HCT116 (cell line): Measurements from ENCODE around the gene CMTM8. TPM values are rescaled to one million over a fixed set of nuclear protein-coding genes. Genes with fewer than 3 reads are reported as not detected.
A peak's percentile ranks its signal among the peaks of the same experiment; 100 is the strongest.

Source experiments
- ATAC-seq: fragments of 200-7000 bp; cut with Tn5 transposase; 2 replicates; pipeline ENCODE4 v1.9.1; 2020; ENCODE audit warnings: mild to moderate bottlenecking, moderate library complexity
- BruUV-seq: library from RNA; stranded (reverse); fragments of 400-500 nt; replicated peaks from 2 replicates; lab custom pipeline; 2021; lab: Mats Ljungman, UMichigan
- CTCF ChIA-PET: fragments of 300-600 bp; sonication (Branson Sonifier 250); formaldehyde crosslinking; loops from one replicate; lab custom pipeline; 2021; ENCODE audit warnings: antibody characterized with exemption; lab: Charles Lee
- POLR2A ChIA-PET: fragments of 300-600, 350-600 bp; sonication (Branson Sonifier 250); formaldehyde crosslinking; loops from one replicate; lab custom pipeline; 2021; ENCODE audit warnings: antibody characterized with exemption; lab: Charles Lee
- RAD21 ChIA-PET, 2 experiments: fragments of 300-600 bp; sonication (Branson Sonifier 250); formaldehyde crosslinking; loops; one replicate each; lab custom pipeline; 2023; ENCODE audit warnings: low total read pairs in 2 of 2; ENCODE audit not compliant: uncharacterized antibody in 2 of 2, unreplicated experiment in 2 of 2, low non-redundant PET in 1 of 2; lab: Charles Lee
- DNase-seq: peaks from one replicate; pipeline ENCODE4 v3.0.0-alpha.2; 2010; ENCODE audit warnings: low read depth, low spot score
- H2AFZ ChIP-seq: fragments of 200-600 bp; shearing (Covaris generic), sonication (generic); 2 replicates; pipeline ENCODE4 v1.6.1; 2017; ENCODE audit warnings: low read depth, mixed run types, mixed read lengths, antibody characterized with exemption, low read length; ENCODE audit not compliant: poor library complexity, severe bottlenecking
- H3K27ac ChIP-seq: 2 replicates; pipeline ENCODE4 v1.5.1; 2012; ENCODE audit warnings: low read depth, low read length
- H3K27me3 ChIP-seq: fragments of 200-600 bp; sonication (generic); 2 replicates; pipeline ENCODE4 v1.6.1; 2016; ENCODE audit warnings: mixed run types, low read length, mixed read lengths; ENCODE audit not compliant: insufficient read depth
- H3K36me3 ChIP-seq, 2 experiments: fragments of 200-500 bp in 1 of 2; fragments of 200-600 bp in 1 of 2; sonication (Bioruptor generic) in 1 of 2; sonication (generic) in 1 of 2; 2 replicates each; pipeline versions ENCODE4 v1.5.1 to v1.6.1; 2014 to 2016; ENCODE audit warnings: low read length in 2 of 2, inconsistent platforms in 1 of 2, mixed read lengths in 1 of 2, mixed run types in 1 of 2; ENCODE audit not compliant: insufficient read depth in 2 of 2, control insufficient read depth in 1 of 2
- H3K4me1 ChIP-seq, 2 experiments: fragments of 200-600 bp in 1 of 2; sonication (generic) in 1 of 2; 2 replicates each; pipeline versions ENCODE4 v1.5.1 to v1.6.1; 2012 to 2017; ENCODE audit warnings: low read length in 2 of 2, inconsistent platforms in 1 of 2, mild to moderate bottlenecking in 1 of 2, mixed read lengths in 1 of 2, mixed run types in 1 of 2, moderate library complexity in 1 of 2; ENCODE audit not compliant: insufficient read depth in 2 of 2, control insufficient read depth in 1 of 2
- H3K4me2 ChIP-seq: fragments of 200-600 bp; sonication (generic); 2 replicates; pipeline ENCODE4 v1.6.1; 2017; ENCODE audit warnings: mixed run types, low read length, mixed read lengths
- H3K4me3 ChIP-seq, 2 experiments: fragments of 200-600 bp in 1 of 2; sonication (generic) in 1 of 2; replicated peaks in 1 of 2; 2 replicates each; pipeline ENCODE4 v1.5.1; 2011 to 2016; ENCODE audit warnings: low read length in 2 of 2, control low read depth in 1 of 2, low read depth in 1 of 2, mild to moderate bottlenecking in 1 of 2, mixed read lengths in 1 of 2, mixed run types in 1 of 2
- H3K79me2 ChIP-seq: fragments of 200-600 bp; sonication (generic); 2 replicates; pipeline ENCODE4 v1.6.1; 2017; ENCODE audit warnings: mild to moderate bottlenecking, mixed run types, low read length, moderate library complexity, mixed read lengths; ENCODE audit not compliant: insufficient read depth
- H3K9ac ChIP-seq: fragments of 200-600 bp; sonication (generic); 2 replicates; pipeline ENCODE4 v1.6.1; 2016; ENCODE audit warnings: low read length, mixed read lengths
- H3K9me2 ChIP-seq: fragments of 200-600 bp; sonication (generic), shearing (Covaris generic); 2 replicates; pipeline ENCODE4 v1.6.1; 2017; ENCODE audit warnings: mixed run types, mild to moderate bottlenecking, moderate library complexity; ENCODE audit not compliant: insufficient read depth
- H3K9me3 ChIP-seq, 2 experiments: fragments of 200-500 bp in 1 of 2; fragments of 200-600 bp in 1 of 2; sonication (Bioruptor generic) in 1 of 2; sonication (generic) in 1 of 2; 2 replicates each; pipeline ENCODE4 v1.6.1; 2014 to 2017; ENCODE audit warnings: low read length in 2 of 2, mixed read lengths in 2 of 2, inconsistent platforms in 1 of 2, low read depth in 1 of 2, mild to moderate bottlenecking in 1 of 2, mixed run types in 1 of 2, moderate library complexity in 1 of 2; ENCODE audit not compliant: control insufficient read depth in 1 of 2, insufficient read depth in 1 of 2
- H4K20me1 ChIP-seq: fragments of 200-600 bp; sonication (generic), shearing (Covaris generic); 2 replicates; pipeline ENCODE4 v1.6.1; 2017; ENCODE audit warnings: mixed run types, mild to moderate bottlenecking, moderate library complexity; ENCODE audit not compliant: insufficient read depth
- EGR1 ChIP-seq: IDR thresholded peaks from 2 replicates; pipeline ENCODE4 v1.6.1; 2012; ENCODE audit warnings: low read depth
- ELF1 ChIP-seq: IDR thresholded peaks from 2 replicates; pipeline ENCODE4 v1.6.1; 2012; ENCODE audit warnings: low read depth, borderline replicate concordance
- EZH2 ChIP-seq: fragments of 200-600 bp; sonication (generic); IDR thresholded peaks from 2 replicates; pipeline ENCODE4 v1.6.1; 2017; ENCODE audit warnings: antibody characterized with exemption, mixed run types
- POLR2AphosphoS5 ChIP-seq: IDR thresholded peaks from 2 replicates; pipeline ENCODE4 v1.6.1; 2011; ENCODE audit warnings: mild to moderate bottlenecking, low read depth, low read length, moderate library complexity
- SIN3A ChIP-seq: IDR thresholded peaks from 2 replicates; pipeline ENCODE4 v1.6.1; 2012; ENCODE audit warnings: low read depth
- intact Hi-C: fragments of 100-400 bp; cut with micrococcal nuclease; formaldehyde crosslinking; loops from 2 replicates; pipeline ENCODE4 v1.10.0; 2022
- total RNA-seq: library from RNA; stranded (reverse); gene quantifications from one replicate; pipeline ENCODE4 v1.2.1, GENCODE V29; 2021; ENCODE audit not compliant: unreplicated experiment
- TF ChIP-seq, protein P1 (sequence below): IDR thresholded peaks from 2 replicates; pipeline ENCODE4 v1.6.1; 2012; ENCODE audit warnings: low read depth

The CMTM8 gene
- total RNA-seq, 1 experiment from 2014 or later = 19.4 TPM

DNA sequence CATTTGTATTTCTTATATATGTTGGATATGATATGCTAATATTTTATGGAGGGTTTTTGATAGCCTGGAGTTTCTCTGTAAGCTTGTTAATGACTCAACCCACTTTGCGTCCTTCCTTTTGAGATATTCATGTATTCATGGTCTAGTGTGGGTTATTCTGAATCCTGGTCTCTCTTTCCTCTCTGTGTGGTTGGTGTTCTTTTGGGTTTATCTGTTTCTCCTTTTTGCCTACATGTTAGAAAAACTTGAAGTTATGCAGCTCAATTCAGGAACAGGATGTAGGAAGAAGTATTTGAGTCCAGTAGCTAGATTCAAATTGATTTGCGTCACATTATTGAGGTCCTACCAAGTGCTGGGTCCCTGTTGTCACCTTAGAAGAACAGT, 181.3 kb downstream of the CMTM8 start:
- H3K27ac ChIP-seq = peak overlapping the region; percentile 97

More for the DNA sequence above, 181.3 kb downstream of the CMTM8 start:
- H2AFZ ChIP-seq = no peak overlapping the region
- ChIA-PET CTCF (interaction anchor here (0.7 kb wide), 1 partner anchor 48 kb away, joined by 3 read pairs; no protein-coding TSS in a partner anchor), RAD21 (interaction anchor here (0.6 to 1.0 kb wide), 2 partner anchors 10 to 48 kb away, joined by 4 read pairs; no protein-coding TSS in a partner anchor), POLR2A (interaction anchor here (0.6 to 2.1 kb wide), 4 partner anchors 17 to 150 kb away, joined by 3 to 6 read pairs (median 3); no protein-coding TSS in a partner anchor)
- no peaks in the 10 kb centered on the region for H4K20me1 ChIP-seq
- intact Hi-C loops = loop anchor here (2.0 kb wide), 2 partner anchors 27 to 49 kb away; no protein-coding TSS in a partner anchor
- peak overlapping the region; percentile 81 for H3K9ac ChIP-seq
- DNase-seq (no peak), ATAC-seq (peak; percentile 7)
- H3K9me2 ChIP-seq = no peaks in the 10 kb centered on the region
- peak overlapping the region; percentile 84 for H3K4me2 ChIP-seq
- H3K79me2 ChIP-seq = peaks cover 94% of the 10 kb centered on the region
- peaks cover 68 to 93% of the 10 kb centered on the region in 2 experiments for H3K4me1 ChIP-seq
- H3K36me3 ChIP-seq = peaks cover 0 to 5% of the 10 kb centered on the region in 2 experiments; a peak in 2 of 4 replicates
- no peaks in the 10 kb centered on the region for H3K9me3 ChIP-seq
- TF ChIP-seq EZH2 (no peak), SIN3A (no peak), POLR2AphosphoS5 (no peak), EGR1 (no peak), ELF1 (no peak)
- TF ChIP-seq, protein P1, sequence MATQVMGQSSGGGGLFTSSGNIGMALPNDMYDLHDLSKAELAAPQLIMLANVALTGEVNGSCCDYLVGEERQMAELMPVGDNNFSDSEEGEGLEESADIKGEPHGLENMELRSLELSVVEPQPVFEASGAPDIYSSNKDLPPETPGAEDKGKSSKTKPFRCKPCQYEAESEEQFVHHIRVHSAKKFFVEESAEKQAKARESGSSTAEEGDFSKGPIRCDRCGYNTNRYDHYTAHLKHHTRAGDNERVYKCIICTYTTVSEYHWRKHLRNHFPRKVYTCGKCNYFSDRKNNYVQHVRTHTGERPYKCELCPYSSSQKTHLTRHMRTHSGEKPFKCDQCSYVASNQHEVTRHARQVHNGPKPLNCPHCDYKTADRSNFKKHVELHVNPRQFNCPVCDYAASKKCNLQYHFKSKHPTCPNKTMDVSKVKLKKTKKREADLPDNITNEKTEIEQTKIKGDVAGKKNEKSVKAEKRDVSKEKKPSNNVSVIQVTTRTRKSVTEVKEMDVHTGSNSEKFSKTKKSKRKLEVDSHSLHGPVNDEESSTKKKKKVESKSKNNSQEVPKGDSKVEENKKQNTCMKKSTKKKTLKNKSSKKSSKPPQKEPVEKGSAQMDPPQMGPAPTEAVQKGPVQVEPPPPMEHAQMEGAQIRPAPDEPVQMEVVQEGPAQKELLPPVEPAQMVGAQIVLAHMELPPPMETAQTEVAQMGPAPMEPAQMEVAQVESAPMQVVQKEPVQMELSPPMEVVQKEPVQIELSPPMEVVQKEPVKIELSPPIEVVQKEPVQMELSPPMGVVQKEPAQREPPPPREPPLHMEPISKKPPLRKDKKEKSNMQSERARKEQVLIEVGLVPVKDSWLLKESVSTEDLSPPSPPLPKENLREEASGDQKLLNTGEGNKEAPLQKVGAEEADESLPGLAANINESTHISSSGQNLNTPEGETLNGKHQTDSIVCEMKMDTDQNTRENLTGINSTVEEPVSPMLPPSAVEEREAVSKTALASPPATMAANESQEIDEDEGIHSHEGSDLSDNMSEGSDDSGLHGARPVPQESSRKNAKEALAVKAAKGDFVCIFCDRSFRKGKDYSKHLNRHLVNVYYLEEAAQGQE = no peak
- H3K27me3 ChIP-seq = no peaks in the 10 kb centered on the region
- BruUV-seq = TSS peak; percentile 98
- peak overlapping the region in 1 of 2 experiments; percentile 51; a peak in 3 of 4 replicates for H3K4me3 ChIP-seq

Other genes with a start within 250 kb of the CMTM8 start
- gene GPD1L, start 132.1 kb upstream of the CMTM8 start, total RNA-seq = 21.9 TPM
- gene CMTM7, start 153.2 kb downstream of the CMTM8 start, total RNA-seq = 62.6 TPM